Activated CD4-positive, alpha-beta T cell treated with anti-CD3 and anti-CD28 coated beads, Interleukin-2, amount 10 ng/mL, durations not matched to agents 7 days and 5 days (primary cell): ENCODE measurements around the gene CHST10. TPM values are rescaled to one million over a fixed set of nuclear protein-coding genes. Genes with fewer than 3 reads are reported as not detected.
"Not testable (repeated sequence)": the region's sequence is repeated elsewhere in the genome, so short reads cannot be mapped to it uniquely, and the experiment has no call there.

Experiments
- CTCF ChIA-PET: fragments of 350-600 bp; sonication (Branson Sonifier 250); formaldehyde crosslinking; loops from one replicate; lab custom pipeline; 2021; ENCODE audit warnings: antibody characterized with exemption; lab: Charles Lee
- POLR2A ChIA-PET: fragments of 350-600 bp; sonication (Branson Sonifier 250); formaldehyde crosslinking; loops from one replicate; lab custom pipeline; 2021; ENCODE audit warnings: antibody characterized with exemption; lab: Charles Lee
- DNase-seq: peaks from one replicate; pipeline ENCODE4 v3.0.0-alpha.2; 2020
- H3K27ac Mint-ChIP-seq: one replicate; pipeline ENCODE4 v1.8.0; 2021; ENCODE audit warnings: mild to moderate bottlenecking, moderate library complexity, mixed read lengths
- H3K27me3 Mint-ChIP-seq: one replicate; pipeline ENCODE4 v1.8.0; 2021; ENCODE audit warnings: mixed read lengths
- H3K36me3 Mint-ChIP-seq: one replicate; pipeline ENCODE4 v1.8.0; 2021; ENCODE audit warnings: low read depth, mixed read lengths
- H3K4me1 Mint-ChIP-seq: one replicate; pipeline ENCODE4 v1.8.0; 2021; ENCODE audit warnings: mixed read lengths
- H3K4me3 Mint-ChIP-seq: one replicate; pipeline ENCODE4 v1.8.0; 2021; ENCODE audit warnings: mild to moderate bottlenecking, moderate library complexity, mixed read lengths
- H3K9me3 Mint-ChIP-seq: one replicate; pipeline ENCODE4 v1.8.0; 2021; ENCODE audit warnings: mixed read lengths
- total RNA-seq, 2 experiments: library from RNA; stranded (reverse); gene quantifications; one replicate each; pipeline ENCODE4 v1.2.3, GENCODE V29; 2021

Gene CHST10
- total RNA-seq, 2 experiments from 2014 or later: 2.6 to 3.1 TPM

GRCh38 chr2:100381240-100381639 is 36.2 kb downstream of the CHST10 start:
- peak; percentile 81 for DNase-seq
- Mint-ChIP-seq H3K4me3 (no peak overlapping the region), H3K27me3 (no peaks in the 10 kb centered on the region), H3K36me3 (no peaks in the 10 kb centered on the region), H3K4me1 (no peaks in the 10 kb centered on the region), H3K27ac (no peak overlapping the region), H3K9me3 (no peaks in the 10 kb centered on the region)
- CTCF ChIA-PET: interaction anchor here (0.7 to 2.6 kb wide), 10 partner anchors 9 to 130 kb away, joined by 3 to 27 read pairs (median 4); partner anchors contain the start of gene CHST10
- POLR2A ChIA-PET: interaction anchor here (0.7 kb wide), 1 partner anchor 119 kb away, joined by 4 read pairs; no protein-coding TSS in a partner anchor

GRCh38 chr2:100380681-100381080 is 36.8 kb downstream of the CHST10 start:
- Mint-ChIP-seq H3K4me3 (no peak overlapping the region), H3K9me3 (no peaks in the 10 kb centered on the region), H3K36me3 (no peaks in the 10 kb centered on the region), H3K27me3 (no peaks in the 10 kb centered on the region), H3K4me1 (no peaks in the 10 kb centered on the region), H3K27ac (no peak overlapping the region)
- CTCF ChIA-PET: interaction anchor here (1.0 to 2.6 kb wide), 7 partner anchors 9 to 129 kb away, joined by 3 to 27 read pairs (median 5); partner anchors contain the start of gene CHST10
- POLR2A ChIA-PET: interaction anchor here (0.7 kb wide), 1 partner anchor 118 kb away, joined by 4 read pairs; no protein-coding TSS in a partner anchor
- no peak for DNase-seq

DNA sequence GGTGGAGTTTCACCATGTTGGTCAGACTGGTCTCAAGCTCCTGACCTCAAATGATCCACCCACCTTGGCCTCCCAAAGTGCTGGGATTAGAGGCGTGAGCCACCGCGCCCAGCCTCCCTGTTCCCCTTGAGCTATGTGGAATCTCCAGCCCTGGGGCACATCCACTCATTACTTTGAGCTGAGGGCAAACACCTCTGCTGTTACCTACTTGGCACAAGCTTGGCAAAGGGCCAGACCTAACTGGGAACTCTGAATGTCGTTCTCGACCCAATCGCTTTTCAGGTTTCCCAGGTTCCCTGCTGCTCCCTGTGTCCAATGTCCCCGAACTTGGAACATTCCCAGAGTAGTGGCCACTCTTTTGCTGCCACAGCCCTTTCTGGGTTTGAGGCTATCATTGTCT is 40.6 kb downstream of the CHST10 start:
- no peaks in the 10 kb centered on the region for H3K9me3 Mint-ChIP-seq
- H3K4me3 Mint-ChIP-seq: no peak overlapping the region

GRCh38 chr2:100367163-100367562 is 50.3 kb downstream of the CHST10 start:
- Mint-ChIP-seq H3K4me3 (no peak overlapping the region), H3K9me3 (peaks cover 13% of the 10 kb centered on the region), H3K4me1 (peaks cover 5% of the 10 kb centered on the region), H3K27me3 (peaks cover 32% of the 10 kb centered on the region), H3K27ac (peak overlapping the region; percentile 33), H3K36me3 (no peaks in the 10 kb centered on the region)
- ChIA-PET CTCF (no interaction called here), POLR2A (interaction anchor here (0.6 to 0.7 kb wide), 2 partner anchors 9 to 169 kb away, joined by 3 read pairs; no protein-coding TSS in a partner anchor)
- DNase-seq: no peak

More for the DNA sequence above, 40.6 kb downstream of the CHST10 start:
- Mint-ChIP-seq H3K27ac (no peak overlapping the region), H3K36me3 (no peaks in the 10 kb centered on the region), H3K27me3 (peaks cover 17% of the 10 kb centered on the region), H3K4me1 (no peaks in the 10 kb centered on the region)
- no peak for DNase-seq
- ChIA-PET POLR2A (no interaction called here), CTCF (interaction anchor here (0.6 kb wide), 1 partner anchor 771 kb away, joined by 4 read pairs; no protein-coding TSS in a partner anchor)

DNA sequence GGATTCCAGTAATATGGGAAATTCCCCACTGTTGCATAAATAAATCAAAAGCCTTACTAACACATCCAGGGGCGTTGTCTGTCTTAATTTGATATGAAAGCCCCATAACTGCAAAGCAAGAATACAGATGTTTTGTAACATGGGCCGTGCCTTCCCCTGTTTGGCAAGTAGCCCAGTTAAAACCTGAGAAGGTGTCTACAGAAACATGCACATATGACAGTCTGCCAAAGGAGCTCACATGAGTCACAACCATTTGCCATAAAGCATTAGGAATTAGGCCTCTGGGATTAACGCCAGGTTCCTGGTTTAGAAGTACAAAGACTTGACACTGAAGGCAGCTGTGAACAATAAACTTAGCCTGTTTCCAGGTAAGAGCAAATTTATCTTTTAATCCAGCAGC is 52.0 kb downstream of the CHST10 start:
- peaks cover 12% of the 10 kb centered on the region for H3K9me3 Mint-ChIP-seq

DNA sequence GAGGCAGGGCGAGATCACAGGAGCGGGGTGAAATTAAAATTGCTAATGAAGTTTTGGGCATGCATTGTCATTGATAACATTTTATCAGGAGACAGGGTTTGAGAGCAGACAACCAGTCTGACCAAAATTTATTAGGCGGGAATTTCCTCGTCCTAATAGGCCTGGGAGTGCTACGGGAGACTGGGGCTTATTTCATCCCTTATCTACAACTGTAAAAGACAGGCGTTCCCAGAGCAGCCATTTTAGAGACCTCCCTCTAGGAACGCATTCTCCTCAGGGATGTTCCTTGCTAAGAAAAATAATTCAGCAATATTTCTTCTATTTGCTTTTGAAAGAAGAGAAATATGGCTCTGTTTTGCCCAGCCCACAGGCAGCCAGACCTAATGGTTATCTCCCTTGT is 55.2 kb downstream of the CHST10 start:
- DNase-seq, H3K36me3 Mint-ChIP-seq, H3K27me3 Mint-ChIP-seq, H3K27ac Mint-ChIP-seq, H3K4me3 Mint-ChIP-seq, POLR2A ChIA-PET, H3K4me1 Mint-ChIP-seq, CTCF ChIA-PET: not testable (repeated sequence)
- H3K9me3 Mint-ChIP-seq: peaks cover 11% of the 10 kb centered on the region

More for the DNA sequence above, 52.0 kb downstream of the CHST10 start:
- CTCF ChIA-PET: no interaction called here
- no peaks in the 10 kb centered on the region for H3K36me3 Mint-ChIP-seq
- peaks cover 5% of the 10 kb centered on the region for H3K4me1 Mint-ChIP-seq
- DNase-seq: no peak
- H3K4me3 Mint-ChIP-seq: no peak overlapping the region
- POLR2A ChIA-PET: no interaction called here
- H3K27me3 Mint-ChIP-seq: peaks cover 24% of the 10 kb centered on the region
- no peak overlapping the region for H3K27ac Mint-ChIP-seq

DNA sequence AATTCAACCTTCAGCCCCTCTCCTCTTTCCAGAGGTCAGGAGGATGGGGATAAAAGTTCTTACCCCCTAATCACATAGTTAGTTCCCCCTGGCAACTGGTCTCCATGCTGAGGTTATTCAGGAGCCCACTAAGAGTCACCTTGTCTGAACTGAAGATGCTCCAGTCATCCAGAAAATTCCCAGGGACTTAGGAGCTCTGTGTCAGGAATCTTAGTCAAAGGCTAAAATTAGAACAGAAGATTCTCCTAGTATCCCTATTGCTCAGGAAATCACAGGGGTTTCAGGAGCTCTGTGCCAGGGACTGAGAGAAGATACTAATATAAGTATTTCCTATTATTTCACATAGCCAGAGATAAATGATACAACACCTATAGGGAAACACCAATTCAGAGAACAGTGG is 57.9 kb downstream of the CHST10 start:
- ChIA-PET POLR2A (no interaction called here), CTCF (no interaction called here)
- no peak overlapping the region for H3K4me3 Mint-ChIP-seq
- H3K9me3 Mint-ChIP-seq: peaks cover 11% of the 10 kb centered on the region
- DNase-seq: no peak
- H3K36me3 Mint-ChIP-seq: no peaks in the 10 kb centered on the region
- no peak overlapping the region for H3K27ac Mint-ChIP-seq
- H3K4me1 Mint-ChIP-seq: no peaks in the 10 kb centered on the region
- peaks cover 24% of the 10 kb centered on the region for H3K27me3 Mint-ChIP-seq

GRCh38 chr2:100358554-100358953 is 58.9 kb downstream of the CHST10 start:
- H3K36me3 Mint-ChIP-seq: no peaks in the 10 kb centered on the region
- no peak overlapping the region for H3K27ac Mint-ChIP-seq
- no peak overlapping the region for H3K4me3 Mint-ChIP-seq
- H3K27me3 Mint-ChIP-seq: peaks cover 27% of the 10 kb centered on the region
- no peak for DNase-seq
- POLR2A ChIA-PET: no interaction called here
- H3K4me1 Mint-ChIP-seq: no peaks in the 10 kb centered on the region
- peaks cover 11% of the 10 kb centered on the region for H3K9me3 Mint-ChIP-seq
- CTCF ChIA-PET: no interaction called here

DNA sequence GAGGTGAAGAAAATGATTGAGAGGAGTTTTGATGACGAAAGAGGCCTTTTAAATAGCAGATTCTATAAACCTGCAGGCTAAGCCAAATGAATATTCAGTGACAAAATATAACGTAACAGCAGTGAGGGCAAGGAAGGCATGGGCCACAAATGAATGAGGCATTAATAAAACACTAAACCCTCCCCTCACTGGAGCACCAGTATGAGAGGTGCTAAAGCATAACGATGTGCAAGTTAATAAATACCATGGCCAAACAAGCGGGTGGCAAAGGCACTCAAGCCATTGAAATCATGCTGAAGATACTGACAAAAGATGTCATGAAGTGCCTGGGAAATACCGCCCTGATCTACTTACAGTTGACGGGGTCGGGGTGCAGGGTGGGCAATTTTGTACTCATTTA is 64.9 kb downstream of the CHST10 start:
- peaks cover 2% of the 10 kb centered on the region for H3K9me3 Mint-ChIP-seq
- H3K4me1 Mint-ChIP-seq: no peaks in the 10 kb centered on the region
- H3K4me3 Mint-ChIP-seq: no peak overlapping the region
- CTCF ChIA-PET: no interaction called here
- no peak for DNase-seq
- peaks cover 24% of the 10 kb centered on the region for H3K27me3 Mint-ChIP-seq
- POLR2A ChIA-PET: no interaction called here
- no peak overlapping the region for H3K27ac Mint-ChIP-seq
- H3K36me3 Mint-ChIP-seq: no peaks in the 10 kb centered on the region

- Mint-ChIP-seq H3K36me3 (no peaks in the 10 kb centered on the region), H3K27ac (no peak overlapping the region), H3K27me3 (peaks cover 24% of the 10 kb centered on the region), H3K9me3 (peaks cover 2% of the 10 kb centered on the region), H3K4me1 (no peaks in the 10 kb centered on the region), H3K4me3 (no peak overlapping the region)
- ChIA-PET POLR2A (no interaction called here), CTCF (no interaction called here)
- DNase-seq: no peak
Observed at GRCh38 chr2:100350661-100351185, 66.7 kb downstream of the CHST10 start.

DNA sequence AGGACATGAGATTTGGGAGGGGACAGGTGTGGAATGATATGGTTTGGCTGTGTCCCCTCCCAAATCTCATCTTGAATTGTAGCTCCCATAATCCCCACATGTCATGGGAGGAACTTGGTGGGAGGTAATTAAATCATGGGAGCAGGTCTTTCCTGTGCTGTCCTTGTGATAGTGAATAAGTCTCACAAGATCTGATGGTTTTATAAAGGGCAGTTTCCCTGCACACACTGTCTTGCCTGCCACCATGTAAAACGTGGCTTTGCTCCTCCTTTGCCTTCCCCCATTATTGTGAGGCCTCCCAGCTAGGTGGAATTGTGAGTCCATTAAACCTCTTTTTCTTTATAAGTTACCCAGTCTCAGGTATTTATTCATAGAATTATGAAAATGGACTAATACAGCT is 72.3 kb downstream of the CHST10 start:
- H3K4me3 Mint-ChIP-seq, H3K4me1 Mint-ChIP-seq, POLR2A ChIA-PET, H3K36me3 Mint-ChIP-seq, H3K9me3 Mint-ChIP-seq, H3K27ac Mint-ChIP-seq, DNase-seq: not testable (repeated sequence)
- CTCF ChIA-PET: interaction anchor here (1.0 kb wide), 1 partner anchor 11 kb away, joined by 3 read pairs; no protein-coding TSS in a partner anchor
- H3K27me3 Mint-ChIP-seq: peaks cover 29% of the 10 kb centered on the region

- ChIA-PET CTCF (interaction anchor here (1.0 to 1.4 kb wide), 2 partner anchors 11 to 13 kb away, joined by 3 read pairs; no protein-coding TSS in a partner anchor), POLR2A (no interaction called here)
- H3K4me1 Mint-ChIP-seq: no peaks in the 10 kb centered on the region
- H3K36me3 Mint-ChIP-seq: no peaks in the 10 kb centered on the region
- H3K9me3 Mint-ChIP-seq: no peaks in the 10 kb centered on the region
- no peak for DNase-seq
- H3K27me3 Mint-ChIP-seq: peaks cover 31% of the 10 kb centered on the region
- H3K27ac Mint-ChIP-seq: no peak overlapping the region
- no peak overlapping the region for H3K4me3 Mint-ChIP-seq
Observed at GRCh38 chr2:100344433-100344832, 73.0 kb downstream of the CHST10 start.

DNA sequence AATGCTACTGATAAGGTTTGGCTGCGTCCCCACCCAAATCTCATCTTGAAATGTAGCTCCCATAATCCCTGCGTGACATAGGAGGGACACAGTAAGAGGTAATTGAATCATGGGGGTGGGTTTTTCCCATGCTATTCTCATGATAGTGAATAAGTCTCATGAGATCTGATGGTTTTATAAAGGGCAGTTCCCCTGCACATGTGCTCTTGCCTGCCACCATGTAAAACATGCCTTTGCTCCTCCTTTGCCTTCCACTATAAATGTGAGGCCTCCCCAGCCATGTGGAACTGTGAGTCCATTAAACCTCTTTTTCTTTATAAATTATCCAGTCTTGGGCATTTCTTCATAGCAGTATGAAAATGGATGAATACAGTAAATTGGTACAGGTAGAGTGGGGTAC is 75.0 kb downstream of the CHST10 start:
- H3K4me1 Mint-ChIP-seq, CTCF ChIA-PET, H3K27ac Mint-ChIP-seq, H3K36me3 Mint-ChIP-seq, H3K4me3 Mint-ChIP-seq, POLR2A ChIA-PET, DNase-seq, H3K9me3 Mint-ChIP-seq: not testable (repeated sequence)
- peaks cover 33% of the 10 kb centered on the region for H3K27me3 Mint-ChIP-seq
